Activated CD4-positive, alpha-beta T cell treated with anti-CD3 and anti-CD28 coated beads, Interleukin-2, amount 10 ng/mL, durations not matched to agents 7 days and 5 days (primary cell): ENCODE results near the gene LLGL2. TPM values are rescaled to one million over a fixed set of nuclear protein-coding genes. Genes with fewer than 3 reads are reported as not detected.

Source experiments
- CTCF ChIA-PET: fragments of 350-600 bp; sonication (Branson Sonifier 250); formaldehyde crosslinking; loops from one replicate; lab custom pipeline; 2021; ENCODE audit warnings: antibody characterized with exemption; lab: Charles Lee
- POLR2A ChIA-PET: fragments of 350-600 bp; sonication (Branson Sonifier 250); formaldehyde crosslinking; loops from one replicate; lab custom pipeline; 2021; ENCODE audit warnings: antibody characterized with exemption; lab: Charles Lee
- DNase-seq: peaks from one replicate; pipeline ENCODE4 v3.0.0-alpha.2; 2020
- H3K27ac Mint-ChIP-seq: one replicate; pipeline ENCODE4 v1.8.0; 2021; ENCODE audit warnings: mild to moderate bottlenecking, moderate library complexity, mixed read lengths
- H3K27me3 Mint-ChIP-seq: one replicate; pipeline ENCODE4 v1.8.0; 2021; ENCODE audit warnings: mixed read lengths
- H3K36me3 Mint-ChIP-seq: one replicate; pipeline ENCODE4 v1.8.0; 2021; ENCODE audit warnings: low read depth, mixed read lengths
- H3K4me1 Mint-ChIP-seq: one replicate; pipeline ENCODE4 v1.8.0; 2021; ENCODE audit warnings: mixed read lengths
- H3K4me3 Mint-ChIP-seq: one replicate; pipeline ENCODE4 v1.8.0; 2021; ENCODE audit warnings: mild to moderate bottlenecking, moderate library complexity, mixed read lengths
- H3K9me3 Mint-ChIP-seq: one replicate; pipeline ENCODE4 v1.8.0; 2021; ENCODE audit warnings: mixed read lengths
- total RNA-seq, 2 experiments: library from RNA; stranded (reverse); gene quantifications; one replicate each; pipeline ENCODE4 v1.2.3, GENCODE V29; 2021

Gene LLGL2
- total RNA-seq, 2 experiments from 2014 or later: 17.8 to 24.2 TPM

GRCh38 chr17:75565066-75565465, 39.6 kb downstream of the LLGL2 start:
- no peak for DNase-seq
- H3K36me3 Mint-ChIP-seq: no peaks in the 10 kb centered on the region
- POLR2A ChIA-PET: no interaction called here
- H3K27me3 Mint-ChIP-seq: no peaks in the 10 kb centered on the region
- H3K27ac Mint-ChIP-seq: no peak overlapping the region
- no peak overlapping the region for H3K4me3 Mint-ChIP-seq
- CTCF ChIA-PET: interaction anchor here (0.6 to 1.5 kb wide), 4 partner anchors 11 to 189 kb away, joined by 3 to 4 read pairs (median 4); no protein-coding TSS in a partner anchor
- no peaks in the 10 kb centered on the region for H3K9me3 Mint-ChIP-seq
- no peaks in the 10 kb centered on the region for H3K4me1 Mint-ChIP-seq

GRCh38 chr17:75565618-75566017, 40.1 kb downstream of the LLGL2 start:
- no peaks in the 10 kb centered on the region for H3K9me3 Mint-ChIP-seq
- H3K36me3 Mint-ChIP-seq: no peaks in the 10 kb centered on the region
- H3K4me1 Mint-ChIP-seq: no peaks in the 10 kb centered on the region
- no peak overlapping the region for H3K27ac Mint-ChIP-seq
- no peaks in the 10 kb centered on the region for H3K27me3 Mint-ChIP-seq
- no peak overlapping the region for H3K4me3 Mint-ChIP-seq
- no peak for DNase-seq
- ChIA-PET POLR2A (no interaction called here), CTCF (interaction anchor here (0.5 kb wide), 1 partner anchor 148 kb away, joined by 3 read pairs; no protein-coding TSS in a partner anchor)

GRCh38 chr17:75566416-75566815, 40.9 kb downstream of the LLGL2 start:
- H3K9me3 Mint-ChIP-seq: no peaks in the 10 kb centered on the region
- CTCF ChIA-PET: interaction anchor here (0.9 kb wide), 1 partner anchor 95 kb away, joined by 3 read pairs; no protein-coding TSS in a partner anchor
- POLR2A ChIA-PET: no interaction called here

GRCh38 chr17:75566834-75567233, 41.3 kb downstream of the LLGL2 start:
- H3K4me3 Mint-ChIP-seq: no peak overlapping the region
- H3K4me1 Mint-ChIP-seq: peaks cover 4% of the 10 kb centered on the region
- no peak for DNase-seq
- H3K36me3 Mint-ChIP-seq: no peaks in the 10 kb centered on the region
- H3K9me3 Mint-ChIP-seq: no peaks in the 10 kb centered on the region
- POLR2A ChIA-PET: no interaction called here
- CTCF ChIA-PET: interaction anchor here (0.9 kb wide), 1 partner anchor 94 kb away, joined by 3 read pairs; no protein-coding TSS in a partner anchor
- no peaks in the 10 kb centered on the region for H3K27me3 Mint-ChIP-seq
- H3K27ac Mint-ChIP-seq: no peak overlapping the region

More at GRCh38 chr17:75566416-75566815, 40.9 kb downstream of the LLGL2 start:
- Mint-ChIP-seq H3K4me3 (no peak overlapping the region), H3K36me3 (no peaks in the 10 kb centered on the region), H3K27ac (no peak overlapping the region), H3K27me3 (no peaks in the 10 kb centered on the region), H3K4me1 (peaks cover 3% of the 10 kb centered on the region)
- no peak for DNase-seq

GRCh38 chr17:75568412-75569255, 43.1 kb downstream of the LLGL2 start:
- H3K36me3 Mint-ChIP-seq: no peaks in the 10 kb centered on the region
- H3K4me1 Mint-ChIP-seq: peaks cover 6% of the 10 kb centered on the region
- H3K27me3 Mint-ChIP-seq: no peaks in the 10 kb centered on the region
- DNase-seq: no peak
- CTCF ChIA-PET: interaction anchor here (0.7 to 1.1 kb wide), 2 partner anchors 18 to 52 kb away, joined by 3 to 4 read pairs; partner anchors contain the start of gene TSEN54
- POLR2A ChIA-PET: no interaction called here
- no peak overlapping the region for H3K27ac Mint-ChIP-seq
- H3K9me3 Mint-ChIP-seq: no peaks in the 10 kb centered on the region
- H3K4me3 Mint-ChIP-seq: no peak overlapping the region

GRCh38 chr17:75570034-75570676, 44.7 kb downstream of the LLGL2 start:
- H3K4me3 Mint-ChIP-seq: no peak overlapping the region
- H3K27me3 Mint-ChIP-seq: no peaks in the 10 kb centered on the region
- POLR2A ChIA-PET: no interaction called here
- no peaks in the 10 kb centered on the region for H3K36me3 Mint-ChIP-seq
- DNase-seq: no peak
- CTCF ChIA-PET: interaction anchor here (1.1 to 1.8 kb wide), 2 partner anchors 32 to 178 kb away, joined by 3 to 5 read pairs; no protein-coding TSS in a partner anchor
- no peaks in the 10 kb centered on the region for H3K9me3 Mint-ChIP-seq
- H3K4me1 Mint-ChIP-seq: peaks cover 6% of the 10 kb centered on the region
- H3K27ac Mint-ChIP-seq: no peak overlapping the region

GRCh38 chr17:75570772-75571171, 45.3 kb downstream of the LLGL2 start:
- ChIA-PET POLR2A (no interaction called here), CTCF (interaction anchor here (0.8 to 1.8 kb wide), 5 partner anchors 11 to 177 kb away, joined by 3 to 6 read pairs (median 3); no protein-coding TSS in a partner anchor)
- Mint-ChIP-seq H3K27ac (peak overlapping the region; percentile 46), H3K9me3 (no peaks in the 10 kb centered on the region), H3K27me3 (no peaks in the 10 kb centered on the region), H3K4me3 (no peak overlapping the region), H3K36me3 (no peaks in the 10 kb centered on the region), H3K4me1 (peaks cover 6% of the 10 kb centered on the region)
- DNase-seq: no peak

GRCh38 chr17:75571197-75571884, 45.8 kb downstream of the LLGL2 start:
- DNase-seq: peak; percentile 48
- H3K27me3 Mint-ChIP-seq: no peaks in the 10 kb centered on the region
- H3K27ac Mint-ChIP-seq: peak overlapping the region; percentile 86
- peaks cover 6% of the 10 kb centered on the region for H3K4me1 Mint-ChIP-seq
- H3K9me3 Mint-ChIP-seq: no peaks in the 10 kb centered on the region
- H3K4me3 Mint-ChIP-seq: no peak overlapping the region
- ChIA-PET POLR2A (interaction anchor here (0.6 kb wide), 1 partner anchor 39 kb away, joined by 4 read pairs; no protein-coding TSS in a partner anchor), CTCF (interaction anchor here (0.6 to 1.8 kb wide), 6 partner anchors 11 to 177 kb away, joined by 3 to 6 read pairs (median 3); no protein-coding TSS in a partner anchor)
- H3K36me3 Mint-ChIP-seq: no peaks in the 10 kb centered on the region

- ChIA-PET CTCF (interaction anchor here (0.6 to 1.8 kb wide), 4 partner anchors 10 to 118 kb away, joined by 3 to 6 read pairs (median 4); no protein-coding TSS in a partner anchor), POLR2A (no interaction called here)
- Mint-ChIP-seq H3K4me3 (no peak overlapping the region), H3K9me3 (no peaks in the 10 kb centered on the region), H3K27ac (no peak overlapping the region), H3K4me1 (peaks cover 6% of the 10 kb centered on the region), H3K36me3 (no peaks in the 10 kb centered on the region), H3K27me3 (no peaks in the 10 kb centered on the region)
- DNase-seq: no peak
Measured at GRCh38 chr17:75571885-75572215, 46.4 kb downstream of the LLGL2 start.

GRCh38 chr17:75572713-75573539, 47.4 kb downstream of the LLGL2 start:
- Mint-ChIP-seq H3K27ac (peak overlapping the region; percentile 57), H3K9me3 (no peaks in the 10 kb centered on the region), H3K36me3 (no peaks in the 10 kb centered on the region), H3K27me3 (no peaks in the 10 kb centered on the region), H3K4me1 (peaks cover 6% of the 10 kb centered on the region), H3K4me3 (no peak overlapping the region)
- ChIA-PET POLR2A (no interaction called here), CTCF (interaction anchor here (0.6 to 1.8 kb wide), 2 partner anchors 9 to 181 kb away, joined by 3 to 6 read pairs; no protein-coding TSS in a partner anchor)
- DNase-seq: no peak

GRCh38 chr17:75573540-75573957, 48.1 kb downstream of the LLGL2 start:
- Mint-ChIP-seq H3K9me3 (no peaks in the 10 kb centered on the region), H3K4me1 (peaks cover 6% of the 10 kb centered on the region), H3K36me3 (no peaks in the 10 kb centered on the region), H3K27me3 (no peaks in the 10 kb centered on the region), H3K4me3 (no peak overlapping the region), H3K27ac (no peak overlapping the region)
- ChIA-PET CTCF (no interaction called here), POLR2A (no interaction called here)
- DNase-seq: no peak

GRCh38 chr17:75573994-75574393, 48.5 kb downstream of the LLGL2 start:
- no peak overlapping the region for H3K4me3 Mint-ChIP-seq
- H3K27me3 Mint-ChIP-seq: no peaks in the 10 kb centered on the region
- H3K4me1 Mint-ChIP-seq: peaks cover 6% of the 10 kb centered on the region
- DNase-seq: no peak
- H3K27ac Mint-ChIP-seq: peak overlapping the region; percentile 19
- H3K36me3 Mint-ChIP-seq: no peaks in the 10 kb centered on the region
- H3K9me3 Mint-ChIP-seq: no peaks in the 10 kb centered on the region
- CTCF ChIA-PET: no interaction called here
- POLR2A ChIA-PET: no interaction called here
